NCI-H187 (cell line): ENCODE measurements around the gene TSPAN18.

Experiments
- DNase-seq, 2 experiments: peaks; one replicate each; lab custom pipeline; 2025; lab: John Stamatoyannopoulos, UW

The TSPAN18 gene

DNA sequence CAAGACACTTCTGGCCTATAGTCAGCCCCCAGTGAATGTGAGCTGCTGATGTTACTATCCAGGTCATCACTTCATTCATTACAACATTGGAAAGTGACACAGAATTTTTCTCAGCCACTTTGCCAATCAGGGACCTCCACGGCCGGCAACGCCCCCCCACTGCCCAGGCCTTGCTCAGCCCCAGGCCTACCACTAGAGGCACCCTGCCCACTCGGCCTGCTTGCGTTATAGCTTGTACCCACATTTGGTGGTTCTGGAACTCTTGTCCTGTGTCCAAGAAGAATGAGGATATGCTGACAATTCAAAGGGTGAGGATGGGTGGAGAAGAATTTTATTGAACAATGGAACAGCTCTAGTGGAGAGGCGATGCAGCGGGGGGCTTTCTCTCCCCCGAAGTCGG lies 96.2 kb downstream of the TSPAN18 start:
- no peak for DNase-seq

- DNase-seq, result no peak
These were observed 97.1 kb downstream of the TSPAN18 start for GRCh38 chr11:44823868-44824267.

DNA sequence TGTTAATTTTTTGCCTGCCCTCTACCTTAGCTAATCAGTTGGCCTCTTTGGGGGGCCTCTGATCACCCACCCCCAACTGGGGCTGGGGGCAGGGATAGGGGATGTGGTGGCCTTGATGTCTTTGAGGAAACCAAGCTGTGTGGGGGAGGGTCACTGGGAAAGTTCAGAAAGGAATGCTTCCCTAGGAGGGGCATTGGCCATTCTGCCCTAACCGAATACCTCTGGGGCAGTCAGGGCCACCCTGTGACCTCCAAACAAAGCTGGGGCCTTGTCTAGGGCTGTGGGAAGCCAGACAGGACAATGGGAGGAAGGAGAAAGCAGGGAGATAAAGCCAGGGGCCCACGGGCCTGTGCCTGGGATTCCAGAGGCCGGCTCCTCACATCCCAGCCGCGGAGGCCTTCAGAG lies 97.5 kb downstream of the TSPAN18 start:
- DNase-seq, result no peak

DNA sequence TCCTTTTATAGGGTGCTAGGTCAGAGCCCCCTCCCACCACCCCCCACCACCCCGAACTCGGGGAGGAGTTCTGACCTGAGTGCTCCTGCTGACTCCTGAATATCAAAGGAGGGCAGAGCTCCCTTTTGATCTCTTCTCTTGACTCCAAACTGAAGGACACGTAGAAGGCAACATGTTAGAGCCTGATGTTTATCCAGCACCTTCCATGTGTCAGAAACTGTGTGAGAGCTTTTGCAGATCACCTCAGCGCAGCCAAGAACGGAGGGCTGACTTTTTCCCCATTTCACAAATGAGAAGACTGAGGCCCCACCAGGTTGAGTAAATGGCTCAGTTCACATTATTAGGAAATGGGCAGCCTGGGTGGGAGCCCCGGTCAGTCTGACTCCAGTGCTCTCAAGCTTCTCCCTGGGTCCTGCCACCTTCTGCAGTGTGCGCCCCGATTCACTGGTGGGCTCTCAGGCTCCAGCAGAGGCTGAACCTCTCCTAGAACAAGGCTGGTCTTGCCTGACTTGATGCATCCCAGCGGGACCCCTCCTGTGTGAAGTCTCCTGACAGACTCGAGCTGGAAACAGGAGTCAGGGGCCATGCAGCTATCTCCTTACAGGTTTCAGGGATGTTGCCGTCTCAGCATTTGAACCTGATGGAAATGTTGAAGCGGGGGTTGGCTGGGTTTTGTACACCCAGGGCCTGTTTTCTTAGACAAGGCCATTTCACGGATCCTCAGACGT lies 98.5 kb downstream of the TSPAN18 start:
- no peak for DNase-seq

DNA sequence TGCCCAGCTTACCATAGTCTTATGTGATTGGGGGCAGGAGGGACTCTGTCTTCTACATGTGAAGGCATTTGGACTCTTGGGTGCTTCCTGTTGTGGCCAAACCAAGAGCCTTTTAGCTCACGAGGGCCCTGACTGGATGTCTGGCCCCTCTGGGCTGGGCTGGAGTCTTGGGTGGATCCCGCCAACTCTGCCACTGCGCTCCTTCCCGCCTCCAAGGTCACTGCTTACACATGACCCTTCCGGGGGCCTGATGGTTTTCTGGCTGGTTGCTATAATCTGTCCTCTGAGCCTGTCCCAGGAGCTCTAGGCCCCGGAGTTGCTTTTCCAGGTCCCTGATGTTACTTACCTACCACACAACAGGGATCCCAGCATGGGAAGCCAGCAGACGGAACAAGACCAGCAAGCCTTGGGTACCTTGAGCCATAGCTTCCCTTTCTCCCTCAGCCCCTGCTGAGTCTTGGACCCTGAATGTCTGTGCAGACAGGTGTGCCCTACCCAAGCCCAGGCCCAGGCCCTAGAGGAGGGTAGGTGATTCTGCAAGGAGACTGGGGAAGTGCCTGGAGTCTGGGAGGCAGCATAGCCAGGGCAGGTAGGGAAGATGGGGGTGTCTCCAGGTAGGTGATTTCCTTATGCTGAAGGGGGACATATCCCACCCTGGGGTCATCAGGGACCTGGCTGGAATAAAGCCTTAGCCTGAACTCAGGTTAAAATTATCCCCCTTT lies 100.3 kb downstream of the TSPAN18 start:
- no peak for DNase-seq

GRCh38 chr11:44828296-44828695 lies 101.5 kb downstream of the TSPAN18 start:
- DNase-seq, result no peak

DNA sequence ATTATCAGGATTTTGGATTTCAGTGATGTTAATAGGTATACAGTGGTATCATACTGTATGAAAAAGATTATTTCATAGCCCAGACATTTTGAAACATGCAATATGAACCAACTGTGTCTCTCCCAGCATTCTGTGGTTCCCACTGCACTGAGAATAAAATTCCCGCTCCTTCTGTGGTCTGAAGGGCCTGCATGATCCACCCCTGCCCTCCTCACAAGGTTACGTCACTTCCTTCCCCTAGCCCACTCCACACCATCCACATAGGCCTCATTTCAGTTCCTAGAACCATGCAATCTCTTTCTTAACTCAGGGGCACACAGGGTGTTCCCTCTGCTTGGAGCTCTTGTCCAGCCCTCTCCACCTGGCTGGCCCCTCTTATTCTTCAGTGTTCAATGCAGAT lies 103.1 kb downstream of the TSPAN18 start:
- DNase-seq, result no peak

- no peak for DNase-seq
These were observed 105.0 kb downstream of the TSPAN18 start for GRCh38 chr11:44831605-44832394.

- no peak for DNase-seq
These were observed 105.7 kb downstream of the TSPAN18 start for GRCh38 chr11:44832452-44832851.

DNA sequence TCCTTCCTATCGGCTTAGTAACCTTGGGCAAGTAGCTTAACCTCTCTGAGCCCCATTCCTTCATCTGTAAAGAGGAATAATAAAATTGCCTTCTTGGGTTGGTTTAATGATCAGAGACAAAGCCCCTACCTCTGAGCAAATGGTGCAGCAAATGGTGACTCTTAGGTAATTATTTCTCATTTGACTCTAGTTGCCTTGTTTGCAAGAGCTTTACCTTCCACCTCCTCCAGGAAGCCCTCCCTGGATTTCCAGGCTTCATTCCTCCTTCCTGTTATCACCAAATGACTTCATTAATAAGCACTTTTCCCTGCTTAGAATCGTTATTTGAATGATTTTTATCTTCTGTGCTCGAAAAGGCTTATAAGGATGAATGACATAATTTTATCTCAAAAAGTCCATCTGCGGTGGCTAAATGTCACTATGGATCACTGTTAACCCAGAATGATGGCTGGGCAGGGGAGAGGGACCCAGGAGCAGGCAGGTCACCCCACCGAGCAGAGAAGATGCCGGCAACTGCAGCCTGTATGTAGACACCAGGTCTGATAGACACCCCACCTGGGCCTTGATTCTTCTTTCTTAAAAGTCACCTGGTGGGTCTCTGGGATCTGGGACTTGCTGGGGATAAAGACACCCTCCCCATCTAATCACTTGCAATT lies 106.6 kb downstream of the TSPAN18 start:
- no peak for DNase-seq

DNA sequence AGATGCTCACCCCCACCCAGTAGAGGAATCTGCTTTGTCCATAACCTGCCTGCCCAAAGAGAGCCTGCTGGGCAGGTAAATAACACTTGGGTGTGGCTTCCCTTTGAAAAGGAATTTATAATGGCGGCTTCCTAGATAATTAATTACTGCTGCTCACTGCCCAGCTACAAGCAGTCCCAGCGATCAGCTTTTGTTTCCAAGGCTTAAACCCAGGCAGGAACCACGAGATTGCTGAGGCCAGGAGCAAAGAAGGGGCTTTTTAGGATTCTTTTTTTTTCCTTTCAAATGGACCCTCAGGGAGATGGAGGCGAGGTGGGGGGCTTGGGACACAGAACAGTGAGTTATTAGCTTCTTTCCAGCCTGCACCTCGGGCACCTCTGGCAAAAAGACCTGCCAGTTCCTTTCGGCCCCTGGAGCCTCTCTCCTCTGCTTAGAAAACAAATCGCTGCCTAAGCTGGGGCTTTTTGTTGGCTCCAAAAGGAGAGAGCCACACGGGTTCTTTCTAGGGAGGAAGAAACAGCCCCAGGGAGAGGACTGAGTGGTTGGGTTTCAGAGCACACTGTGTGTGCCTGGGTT lies 107.2 kb downstream of the TSPAN18 start:
- DNase-seq, result no peak

- DNase-seq, result no peak
These were observed 108.1 kb downstream of the TSPAN18 start for GRCh38 chr11:44834846-44835245.

- DNase-seq, result no peak
These were observed 108.5 kb downstream of the TSPAN18 start for GRCh38 chr11:44835296-44835695.

GRCh38 chr11:44835938-44836337 lies 109.2 kb downstream of the TSPAN18 start:
- no peak for DNase-seq

DNA sequence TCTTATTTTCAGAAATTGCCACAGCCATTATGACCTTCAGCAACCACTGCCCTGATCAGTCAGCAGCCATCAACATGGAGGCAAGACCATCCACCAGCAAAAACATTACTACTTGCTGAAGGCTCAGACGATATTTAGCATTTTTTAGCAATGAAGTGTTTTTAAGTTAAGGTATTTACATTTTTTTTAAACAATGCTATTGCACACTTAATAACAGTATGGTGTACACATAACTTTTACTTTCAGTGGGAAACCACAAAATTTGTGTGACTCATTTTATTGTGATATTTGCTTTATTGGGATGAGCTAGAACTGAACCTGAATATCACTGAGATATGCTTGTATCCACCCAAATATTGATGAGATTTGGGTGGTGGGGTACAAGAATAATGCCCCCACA lies 110.9 kb downstream of the TSPAN18 start:
- DNase-seq, result no peak

DNA sequence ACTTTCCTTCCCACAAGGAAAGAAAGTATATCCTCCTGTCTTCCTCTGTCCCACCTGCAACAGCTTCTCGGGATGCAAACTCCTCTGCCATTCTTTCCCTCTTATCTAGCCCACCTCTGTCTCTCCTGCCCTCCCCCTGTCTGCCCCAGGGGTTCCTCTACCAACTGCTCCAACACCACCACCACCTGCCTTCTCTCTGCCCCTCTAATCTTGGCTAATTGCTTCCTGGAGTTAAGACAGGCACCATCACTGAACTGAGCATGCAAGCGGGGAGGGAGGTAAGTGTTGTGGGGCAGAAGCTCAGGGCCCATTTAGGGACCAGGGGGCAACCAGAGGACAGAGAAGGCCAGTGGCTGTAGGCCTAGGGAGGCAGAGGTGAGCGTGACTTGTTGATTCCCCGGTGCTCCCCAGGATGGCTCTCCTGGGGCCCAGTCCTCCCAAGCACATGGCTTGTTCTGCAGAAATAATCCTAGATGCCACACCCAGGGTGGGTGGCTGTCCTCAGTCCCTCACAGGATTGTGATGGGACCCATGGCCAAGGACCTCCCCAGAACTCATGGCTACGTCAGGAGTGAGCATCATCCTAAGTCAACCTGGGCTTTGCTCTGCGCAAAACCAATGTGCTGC lies 112.8 kb downstream of the TSPAN18 start:
- no peak for DNase-seq

- no peak for DNase-seq
These were observed 113.3 kb downstream of the TSPAN18 start for GRCh38 chr11:44840085-44840478.

GRCh38 chr11:44840521-44841251 lies 113.9 kb downstream of the TSPAN18 start:
- DNase-seq, result no peak

GRCh38 chr11:44842220-44842619 lies 115.5 kb downstream of the TSPAN18 start:
- no peak for DNase-seq

DNA sequence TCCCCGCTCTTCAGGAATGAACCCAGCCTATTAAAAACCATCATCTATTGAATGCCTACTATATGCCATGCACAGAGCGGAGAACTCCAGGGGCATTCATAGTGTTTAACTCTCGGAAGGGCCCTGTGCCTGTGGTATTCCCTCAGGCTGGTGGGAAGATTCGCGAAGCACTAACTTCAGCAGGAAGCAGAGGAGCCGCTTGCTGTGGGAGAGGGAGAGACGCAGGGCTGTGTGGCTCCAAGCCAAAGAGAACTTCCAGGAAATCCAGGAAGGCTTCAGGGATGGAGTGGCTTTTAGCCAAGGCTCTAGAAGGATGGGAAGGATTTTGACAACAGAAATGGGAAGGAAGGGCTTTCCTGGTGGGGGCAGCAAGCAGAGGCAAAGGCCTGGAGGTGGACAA lies 120.1 kb downstream of the TSPAN18 start:
- DNase-seq, result no peak

DNA sequence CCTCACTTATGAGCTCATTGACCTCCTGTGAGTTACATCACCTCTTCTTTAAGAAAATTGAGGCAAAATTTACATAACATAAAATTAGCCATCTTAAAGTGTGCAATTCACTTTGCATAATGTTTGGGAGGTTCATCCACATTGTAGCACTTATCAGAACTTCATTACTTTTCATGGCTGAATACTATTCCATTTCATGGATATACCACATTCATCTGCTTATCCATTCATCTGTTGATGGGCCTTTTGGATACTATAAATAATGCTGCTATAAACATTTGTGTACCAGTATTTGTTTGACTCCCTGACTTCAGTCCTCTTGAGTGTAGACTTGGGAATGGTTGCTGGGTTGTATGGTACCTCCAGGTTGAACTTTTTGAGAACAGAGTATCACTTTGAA lies 120.6 kb downstream of the TSPAN18 start:
- DNase-seq, result no peak
